ENCODE measurements around the gene DLGAP4.

DLGAP4 gene

GRCh38 chr20:36341331-36342020 is 35.3 kb downstream of the DLGAP4 start:
- H3K9me3 ChIP-seq (ENCODE audit: control insufficient read depth in 5 of 5, low read length in 5 of 5) = no peaks in the 10 kb centered on the region
- peaks cover 12 to 39% (median 22%) of the 10 kb centered on the region in 5 donors for H3K27me3 ChIP-seq (ENCODE audit: control insufficient read depth in 5 of 5, insufficient read depth in 4 of 5, low read length in 5 of 5)
- no peak overlapping the region for H3K9ac ChIP-seq (ENCODE audit: low read length in 5 of 5)
- no peak overlapping the region for H3K4me3 ChIP-seq (ENCODE audit: low read depth in 1 of 5, low read length in 5 of 5)
- H3K27ac ChIP-seq (ENCODE audit: low read depth, low read length) = no peak overlapping the region
- no peaks in the 10 kb centered on the region for H3K36me3 ChIP-seq (ENCODE audit: control insufficient read depth in 5 of 5, insufficient read depth in 5 of 5, low read length in 5 of 5)
- no peaks in the 10 kb centered on the region for H3K4me1 ChIP-seq (ENCODE audit: control insufficient read depth in 5 of 5, insufficient read depth in 5 of 5, low read length in 5 of 5)

GRCh38 chr20:36342331-36343120 is 36.4 kb downstream of the DLGAP4 start:
- H3K9ac ChIP-seq (ENCODE audit: low read length in 5 of 5) = no peak overlapping the region

GRCh38 chr20:36343641-36344040 is 37.5 kb downstream of the DLGAP4 start:
- Histone ChIP-seq H3K4me3 (ENCODE audit: low read depth in 1 of 5, low read length in 5 of 5) (no peak overlapping the region), H3K27ac (ENCODE audit: low read depth, low read length) (no peak overlapping the region), H3K4me1 (ENCODE audit: control insufficient read depth in 5 of 5, insufficient read depth in 5 of 5, low read length in 5 of 5) (no peaks in the 10 kb centered on the region), H3K9me3 (ENCODE audit: control insufficient read depth in 5 of 5, low read length in 5 of 5) (no peaks in the 10 kb centered on the region), H3K27me3 (ENCODE audit: control insufficient read depth in 5 of 5, insufficient read depth in 4 of 5, low read length in 5 of 5) (peaks cover 8 to 26% (median 17%) of the 10 kb centered on the region in 5 donors), H3K36me3 (ENCODE audit: control insufficient read depth in 5 of 5, insufficient read depth in 5 of 5, low read length in 5 of 5) (no peaks in the 10 kb centered on the region), H3K9ac (ENCODE audit: low read length in 5 of 5) (no peak overlapping the region)

More at GRCh38 chr20:36342331-36343120, 36.4 kb downstream of the DLGAP4 start:
- Histone ChIP-seq H3K27me3 (ENCODE audit: control insufficient read depth in 5 of 5, insufficient read depth in 4 of 5, low read length in 5 of 5) (peaks cover 9 to 31% (median 20%) of the 10 kb centered on the region in 5 donors), H3K9me3 (ENCODE audit: control insufficient read depth in 5 of 5, low read length in 5 of 5) (no peaks in the 10 kb centered on the region), H3K4me1 (ENCODE audit: control insufficient read depth in 5 of 5, insufficient read depth in 5 of 5, low read length in 5 of 5) (no peaks in the 10 kb centered on the region), H3K27ac (ENCODE audit: low read depth, low read length) (no peak overlapping the region), H3K4me3 (ENCODE audit: low read depth in 1 of 5, low read length in 5 of 5) (no peak overlapping the region), H3K36me3 (ENCODE audit: control insufficient read depth in 5 of 5, insufficient read depth in 5 of 5, low read length in 5 of 5) (no peaks in the 10 kb centered on the region)

GRCh38 chr20:36344517-36345132 is 38.5 kb downstream of the DLGAP4 start:
- no peak overlapping the region for H3K9ac ChIP-seq (ENCODE audit: low read length in 5 of 5)
- H3K9me3 ChIP-seq (ENCODE audit: control insufficient read depth in 5 of 5, low read length in 5 of 5) = no peaks in the 10 kb centered on the region
- H3K36me3 ChIP-seq (ENCODE audit: control insufficient read depth in 5 of 5, insufficient read depth in 5 of 5, low read length in 5 of 5) = no peaks in the 10 kb centered on the region
- no peaks in the 10 kb centered on the region for H3K4me1 ChIP-seq (ENCODE audit: control insufficient read depth in 5 of 5, insufficient read depth in 5 of 5, low read length in 5 of 5)
- H3K27ac ChIP-seq (ENCODE audit: low read depth, low read length) = no peak overlapping the region
- H3K4me3 ChIP-seq (ENCODE audit: low read depth in 1 of 5, low read length in 5 of 5) = no peak overlapping the region
- H3K27me3 ChIP-seq (ENCODE audit: control insufficient read depth in 5 of 5, insufficient read depth in 4 of 5, low read length in 5 of 5) = peaks cover 8 to 25% (median 15%) of the 10 kb centered on the region in 5 donors

- Histone ChIP-seq H3K9me3 (ENCODE audit: control insufficient read depth in 5 of 5, low read length in 5 of 5) (no peaks in the 10 kb centered on the region), H3K36me3 (ENCODE audit: control insufficient read depth in 5 of 5, insufficient read depth in 5 of 5, low read length in 5 of 5) (no peaks in the 10 kb centered on the region), H3K27ac (ENCODE audit: low read depth, low read length) (no peak overlapping the region), H3K4me3 (ENCODE audit: low read depth in 1 of 5, low read length in 5 of 5) (no peak overlapping the region), H3K27me3 (ENCODE audit: control insufficient read depth in 5 of 5, insufficient read depth in 4 of 5, low read length in 5 of 5) (peaks cover 0 to 12% (median 5%) of the 10 kb centered on the region in 5 donors), H3K4me1 (ENCODE audit: control insufficient read depth in 5 of 5, insufficient read depth in 5 of 5, low read length in 5 of 5) (no peaks in the 10 kb centered on the region), H3K9ac (ENCODE audit: low read length in 5 of 5) (no peak overlapping the region)
These were observed 40.1 kb downstream of the DLGAP4 start for GRCh38 chr20:36346256-36346655.

- no peak overlapping the region for H3K4me3 ChIP-seq (ENCODE audit: low read depth in 1 of 5, low read length in 5 of 5)
- no peaks in the 10 kb centered on the region for H3K4me1 ChIP-seq (ENCODE audit: control insufficient read depth in 5 of 5, insufficient read depth in 5 of 5, low read length in 5 of 5)
- peaks cover 0 to 5% (median 3%) of the 10 kb centered on the region in 5 donors for H3K27me3 ChIP-seq (ENCODE audit: control insufficient read depth in 5 of 5, insufficient read depth in 4 of 5, low read length in 5 of 5)
- no peaks in the 10 kb centered on the region for H3K36me3 ChIP-seq (ENCODE audit: control insufficient read depth in 5 of 5, insufficient read depth in 5 of 5, low read length in 5 of 5)
- H3K9ac ChIP-seq (ENCODE audit: low read length in 5 of 5) = no peak overlapping the region
- H3K9me3 ChIP-seq (ENCODE audit: control insufficient read depth in 5 of 5, low read length in 5 of 5) = no peaks in the 10 kb centered on the region
- no peak overlapping the region for H3K27ac ChIP-seq (ENCODE audit: low read depth, low read length)
These were observed 43.4 kb downstream of the DLGAP4 start for GRCh38 chr20:36349384-36350170.

- H3K4me3 ChIP-seq (ENCODE audit: low read depth in 1 of 5, low read length in 5 of 5) = no peak overlapping the region
- no peak overlapping the region for H3K27ac ChIP-seq (ENCODE audit: low read depth, low read length)
- no peaks in the 10 kb centered on the region for H3K9me3 ChIP-seq (ENCODE audit: control insufficient read depth in 5 of 5, low read length in 5 of 5)
- H3K27me3 ChIP-seq (ENCODE audit: control insufficient read depth in 5 of 5, insufficient read depth in 4 of 5, low read length in 5 of 5) = peaks cover 0 to 5% (median 3%) of the 10 kb centered on the region in 5 donors
- no peak overlapping the region for H3K9ac ChIP-seq (ENCODE audit: low read length in 5 of 5)
- H3K36me3 ChIP-seq (ENCODE audit: control insufficient read depth in 5 of 5, insufficient read depth in 5 of 5, low read length in 5 of 5) = no peaks in the 10 kb centered on the region
- no peaks in the 10 kb centered on the region for H3K4me1 ChIP-seq (ENCODE audit: control insufficient read depth in 5 of 5, insufficient read depth in 5 of 5, low read length in 5 of 5)
These were observed 44.3 kb downstream of the DLGAP4 start for GRCh38 chr20:36350439-36350838.

GRCh38 chr20:36351937-36352336 is 45.8 kb downstream of the DLGAP4 start:
- Histone ChIP-seq H3K27ac (ENCODE audit: low read depth, low read length) (no peak overlapping the region), H3K4me3 (ENCODE audit: low read depth in 1 of 5, low read length in 5 of 5) (no peak overlapping the region), H3K9me3 (ENCODE audit: control insufficient read depth in 5 of 5, low read length in 5 of 5) (no peaks in the 10 kb centered on the region), H3K4me1 (ENCODE audit: control insufficient read depth in 5 of 5, insufficient read depth in 5 of 5, low read length in 5 of 5) (no peaks in the 10 kb centered on the region), H3K9ac (ENCODE audit: low read length in 5 of 5) (no peak overlapping the region), H3K27me3 (ENCODE audit: control insufficient read depth in 5 of 5, insufficient read depth in 4 of 5, low read length in 5 of 5) (peaks cover 0 to 5% (median 3%) of the 10 kb centered on the region in 5 donors), H3K36me3 (ENCODE audit: control insufficient read depth in 5 of 5, insufficient read depth in 5 of 5, low read length in 5 of 5) (no peaks in the 10 kb centered on the region)

GRCh38 chr20:36352843-36353553 is 46.9 kb downstream of the DLGAP4 start:
- peaks cover 2 to 5% (median 3%) of the 10 kb centered on the region in 5 donors for H3K27me3 ChIP-seq (ENCODE audit: control insufficient read depth in 5 of 5, insufficient read depth in 4 of 5, low read length in 5 of 5)
- no peak overlapping the region for H3K4me3 ChIP-seq (ENCODE audit: low read depth in 1 of 5, low read length in 5 of 5)
- H3K36me3 ChIP-seq (ENCODE audit: control insufficient read depth in 5 of 5, insufficient read depth in 5 of 5, low read length in 5 of 5) = no peaks in the 10 kb centered on the region
- H3K9me3 ChIP-seq (ENCODE audit: control insufficient read depth in 5 of 5, low read length in 5 of 5) = no peaks in the 10 kb centered on the region
- no peak overlapping the region for H3K27ac ChIP-seq (ENCODE audit: low read depth, low read length)
- no peak overlapping the region for H3K9ac ChIP-seq (ENCODE audit: low read length in 5 of 5)
- H3K4me1 ChIP-seq (ENCODE audit: control insufficient read depth in 5 of 5, insufficient read depth in 5 of 5, low read length in 5 of 5) = no peaks in the 10 kb centered on the region

All from subcutaneous abdominal adipose tissue (tissue), 5 donors.